Kidney epithelial cell (primary cell): ENCODE measurements around the gene AARS2. TPM values are rescaled to one million over a fixed set of nuclear protein-coding genes. Genes with fewer than 3 reads are reported as not detected.

Experiments
- DNase-seq: peaks from one replicate; pipeline ENCODE4 v3.0.0-alpha.2; 2010; ENCODE audit warnings: low read depth
- H3K27me3 ChIP-seq: 2 replicates; pipeline ENCODE4 v1.6.0; 2011; ENCODE audit warnings: low read length; ENCODE audit not compliant: control insufficient read depth, insufficient read depth
- H3K36me3 ChIP-seq: 2 replicates; pipeline ENCODE4 v1.5.1; 2011; ENCODE audit warnings: low read length; ENCODE audit not compliant: control insufficient read depth, insufficient read depth
- H3K4me3 ChIP-seq: 2 replicates; pipeline ENCODE4 v1.5.1; 2011; ENCODE audit warnings: low read depth, mild to moderate bottlenecking, control low read depth, low read length
- CTCF ChIP-seq: IDR thresholded peaks from 2 replicates; pipeline ENCODE4 v1.5.1; 2011; ENCODE audit warnings: mild to moderate bottlenecking, moderate library complexity, low read length, control low read depth, inconsistent platforms; ENCODE audit not compliant: insufficient read depth, poor library complexity, severe bottlenecking
- total RNA-seq: library from RNA; depleted of rRNA; stranded (reverse); fragments of >200 nt; gene quantifications from 2 replicates; pipeline ENCODE4 v1.2.3, GENCODE V29; 2015

Gene AARS2
- total RNA-seq, 1 donor from 2014 or later, result 11.9 TPM

GRCh38 chr6:44306710-44307109 lies 6.4 kb downstream of the AARS2 start:
- Histone ChIP-seq H3K27me3 (no peaks in the 10 kb centered on the region), H3K4me3 (no peak overlapping the region), H3K36me3 (peaks cover 2% of the 10 kb centered on the region)
- no peak for DNase-seq
- TF ChIP-seq CTCF, result no peak

GRCh38 chr6:44305200-44305725 lies 7.9 kb downstream of the AARS2 start:
- TF ChIP-seq CTCF, result no peak
- H3K36me3 ChIP-seq, result peaks cover 2% of the 10 kb centered on the region
- no peak for DNase-seq

GRCh38 chr6:44304282-44305199 lies 8.6 kb downstream of the AARS2 start:
- H3K4me3 ChIP-seq, result no peak overlapping the region
- no peaks in the 10 kb centered on the region for H3K27me3 ChIP-seq
- H3K36me3 ChIP-seq, result no peaks in the 10 kb centered on the region
- TF ChIP-seq CTCF, result peak; percentile 77
- DNase-seq, result no peak

More at GRCh38 chr6:44305200-44305725, 7.9 kb downstream of the AARS2 start:
- Histone ChIP-seq H3K27me3 (no peaks in the 10 kb centered on the region), H3K4me3 (no peak overlapping the region)

GRCh38 chr6:44303842-44304241 lies 9.3 kb downstream of the AARS2 start:
- H3K4me3 ChIP-seq, result no peak overlapping the region
- no peaks in the 10 kb centered on the region for H3K27me3 ChIP-seq
- no peak for TF ChIP-seq CTCF
- no peak for DNase-seq
- no peaks in the 10 kb centered on the region for H3K36me3 ChIP-seq

GRCh38 chr6:44302856-44303255 lies 10.3 kb downstream of the AARS2 start:
- no peaks in the 10 kb centered on the region for H3K36me3 ChIP-seq
- H3K4me3 ChIP-seq, result no peak overlapping the region
- TF ChIP-seq CTCF, result no peak
- DNase-seq, result no peak
- H3K27me3 ChIP-seq, result peaks cover 8% of the 10 kb centered on the region
